OCI-M2 (cell line): ENCODE results near the gene FZD10.

ENCODE experiments used
- DNase-seq: peaks from one replicate; lab custom pipeline; 2025; ENCODE audit not compliant: unreplicated experiment; lab: John Stamatoyannopoulos, UW

The FZD10 gene

DNA sequence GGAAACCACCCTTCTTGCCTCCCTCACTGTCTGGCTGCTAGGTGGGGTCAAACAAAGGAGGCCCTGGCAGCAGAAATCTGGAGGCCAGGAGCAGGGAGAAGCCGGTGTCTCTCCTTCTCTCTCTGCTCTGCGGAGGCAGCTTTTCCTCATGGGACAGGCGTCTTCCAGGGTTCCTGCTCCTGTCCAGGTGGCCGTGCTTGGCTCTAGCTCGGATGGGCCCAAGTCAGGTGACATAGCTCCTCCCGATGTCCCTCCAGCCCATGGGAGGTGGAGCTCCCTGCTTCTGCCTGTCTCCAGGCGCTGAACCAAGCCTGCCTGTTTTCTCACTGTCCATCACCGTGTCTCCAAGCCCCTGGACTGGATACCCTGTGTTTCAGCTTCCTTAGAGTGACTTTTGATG, 30.5 kb upstream of the FZD10 start:
- no peak for DNase-seq

DNA sequence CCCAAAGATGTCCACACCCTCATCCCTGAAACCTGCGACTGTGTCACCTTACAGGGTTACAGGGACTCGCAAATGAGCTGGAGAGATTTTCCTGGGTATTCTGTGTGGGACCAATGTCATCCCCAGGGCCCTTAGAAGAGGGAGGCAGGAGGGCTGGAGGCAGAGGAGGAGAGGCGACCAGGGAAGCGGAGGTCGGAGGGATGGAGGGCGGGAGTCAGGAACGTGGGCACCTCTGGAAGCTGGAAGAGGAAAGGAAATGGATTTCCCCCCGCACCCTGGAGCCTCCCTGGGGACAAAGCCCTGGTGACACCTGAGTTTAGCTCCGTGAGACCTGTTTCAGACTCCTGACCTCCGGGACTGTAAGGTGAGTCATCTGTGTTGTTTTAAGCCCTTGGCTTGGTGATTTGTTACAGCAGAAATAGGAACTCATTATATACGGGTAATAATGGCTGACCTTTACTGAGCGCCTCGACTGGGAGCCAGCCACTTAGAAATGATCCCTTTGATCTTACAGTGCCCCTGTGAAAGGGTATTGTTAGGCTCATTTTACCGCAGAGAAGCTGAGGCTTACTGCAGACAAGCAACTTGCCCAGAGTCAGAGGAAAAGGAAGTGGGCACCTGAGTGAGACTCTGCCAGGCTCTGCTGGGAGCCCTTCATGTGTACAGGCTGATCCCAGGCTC, 29.3 kb upstream of the FZD10 start:
- DNase-seq: no peak

DNA sequence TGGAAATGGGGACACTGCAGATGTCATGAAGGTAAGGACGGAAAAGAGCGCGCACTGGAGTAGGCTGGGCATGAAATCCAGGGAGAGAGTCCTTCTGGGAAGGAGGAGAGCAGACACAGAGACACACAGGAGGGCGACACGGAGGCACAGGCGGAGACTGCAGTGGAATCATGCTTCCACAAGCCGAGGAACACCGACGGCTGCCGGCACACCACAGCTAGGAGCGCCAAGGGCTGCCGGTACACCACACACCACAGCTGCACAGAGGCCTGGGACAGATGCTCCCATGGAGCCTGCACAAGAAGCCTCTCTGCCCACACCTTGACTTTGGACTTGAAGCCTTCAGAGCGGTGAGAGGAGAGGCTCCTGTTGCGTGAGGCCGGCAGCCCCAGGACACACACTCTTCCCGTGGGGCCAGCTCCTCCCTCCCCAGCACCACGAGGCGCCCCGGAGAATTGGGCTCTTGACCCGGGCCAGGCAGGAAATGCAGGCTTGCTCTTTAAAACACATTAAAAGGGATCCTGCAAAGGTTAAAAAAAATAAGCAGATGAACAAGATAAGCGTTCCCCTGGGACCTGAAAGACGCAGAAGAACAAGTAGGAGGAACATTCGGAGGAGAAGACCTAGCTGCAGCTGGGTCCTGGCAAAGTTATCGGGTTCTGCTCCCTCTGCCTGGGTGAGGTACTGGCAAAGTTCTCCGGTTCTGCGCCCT, 28.3 kb upstream of the FZD10 start:
- no peak for DNase-seq

DNA sequence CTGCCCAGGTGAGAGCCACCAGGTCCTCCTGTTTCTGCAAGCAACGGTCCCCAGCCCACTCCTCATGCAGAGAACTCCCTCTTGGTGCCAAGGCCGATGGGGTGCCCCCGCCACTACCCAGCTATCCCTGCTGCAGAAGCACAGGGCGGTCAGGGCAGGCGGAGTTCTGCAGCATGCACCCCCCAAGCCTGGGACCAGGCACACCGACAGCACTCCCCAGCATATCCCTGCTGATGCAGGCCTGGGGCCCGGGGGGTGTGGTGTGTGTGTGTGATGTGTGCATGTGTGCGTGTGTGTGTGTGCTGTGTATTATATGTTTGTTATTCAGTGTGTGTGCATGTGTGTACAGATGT, 27.7 kb upstream of the FZD10 start:
- no peak for DNase-seq

DNA sequence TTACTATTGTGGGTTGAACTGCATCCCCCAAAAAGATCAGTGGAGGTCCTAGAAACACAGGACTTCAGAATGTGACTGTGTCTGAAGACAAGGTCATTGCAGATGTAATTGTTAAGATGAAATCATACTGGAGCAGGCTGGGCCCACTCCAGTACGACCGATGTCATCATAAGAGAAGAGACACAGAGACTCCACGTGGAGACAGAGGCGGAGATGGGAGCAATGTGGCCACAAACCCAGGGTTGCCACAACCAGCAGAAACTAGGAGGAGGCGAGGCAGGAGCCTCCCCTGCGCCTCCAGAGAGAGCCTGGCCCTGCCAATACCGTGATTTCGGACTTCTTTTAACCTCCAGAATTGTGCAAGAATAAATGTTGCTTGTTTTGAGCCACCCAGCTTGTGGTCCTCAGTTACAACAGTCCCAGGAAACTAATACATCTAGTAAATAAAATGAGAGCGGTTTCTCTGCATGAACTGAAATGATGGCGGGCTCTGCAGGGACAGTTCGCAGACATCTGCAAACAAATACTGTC, 25.7 kb upstream of the FZD10 start:
- no peak for DNase-seq

DNA sequence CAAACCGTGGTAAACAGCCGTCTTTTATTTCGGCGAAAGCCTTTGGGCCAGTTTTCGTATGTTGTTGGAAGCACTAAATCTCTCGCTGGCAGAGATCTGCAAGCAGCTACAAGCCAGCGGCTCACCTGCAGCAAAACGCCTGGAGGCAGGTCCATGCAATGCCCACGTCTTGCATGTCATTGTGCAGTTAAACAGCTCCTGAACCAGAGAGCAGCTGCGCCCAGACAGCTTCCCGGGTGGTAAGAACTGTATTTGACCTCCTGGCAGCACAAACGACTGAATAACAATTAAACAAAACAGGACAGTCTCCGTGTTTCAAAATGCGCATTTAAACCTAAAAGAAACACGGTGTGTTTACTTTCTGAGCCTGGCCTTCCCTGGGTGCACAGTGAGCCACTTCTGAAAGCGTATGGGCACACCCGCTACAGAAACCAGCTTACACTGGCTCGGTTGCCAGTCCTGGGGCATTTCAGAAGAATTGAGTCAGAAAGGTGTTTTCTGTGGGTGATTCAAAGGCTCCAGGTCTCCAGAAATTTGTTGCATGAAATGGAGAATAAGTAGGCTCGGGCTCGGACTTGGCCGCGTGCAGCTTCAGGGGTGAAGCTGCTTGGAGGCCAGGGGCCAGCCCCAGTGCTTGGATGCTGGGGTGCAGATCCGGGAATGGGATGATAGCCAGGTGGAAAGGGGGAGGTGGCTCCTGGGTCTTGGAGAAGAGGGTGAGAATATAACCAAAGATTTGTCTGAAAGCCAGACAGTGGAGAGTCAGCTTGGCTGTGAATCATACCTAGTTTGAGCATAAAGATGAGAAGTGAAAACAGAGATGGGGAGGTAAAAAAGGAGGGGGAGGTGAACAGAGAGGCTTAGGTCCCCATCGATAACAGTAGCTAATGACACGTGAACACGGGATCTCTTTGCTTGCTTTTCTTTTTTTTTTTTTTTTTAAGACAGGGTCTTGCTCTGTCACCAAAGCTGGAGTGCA, 24.9 kb upstream of the FZD10 start:
- DNase-seq: no peak

DNA sequence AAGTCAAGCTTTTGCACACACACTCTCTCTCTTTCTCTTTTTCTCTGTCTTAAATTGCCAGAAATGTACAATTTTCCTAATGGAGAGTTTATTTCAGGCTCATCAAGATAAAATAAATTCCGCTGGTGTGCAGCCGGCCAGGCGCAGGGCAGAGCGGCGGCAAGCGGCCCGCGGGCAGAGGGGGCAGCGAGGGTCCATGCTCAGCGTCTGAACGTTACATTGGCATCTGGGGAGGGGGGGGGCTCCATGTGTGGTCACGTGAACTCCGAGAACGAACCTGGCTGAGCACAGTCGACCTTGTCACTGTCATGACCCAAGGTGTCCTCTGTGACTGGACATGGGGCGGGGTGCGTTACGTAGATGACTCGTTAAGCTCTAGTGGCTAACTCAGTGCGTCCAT, 23.8 kb upstream of the FZD10 start:
- no peak for DNase-seq

DNA sequence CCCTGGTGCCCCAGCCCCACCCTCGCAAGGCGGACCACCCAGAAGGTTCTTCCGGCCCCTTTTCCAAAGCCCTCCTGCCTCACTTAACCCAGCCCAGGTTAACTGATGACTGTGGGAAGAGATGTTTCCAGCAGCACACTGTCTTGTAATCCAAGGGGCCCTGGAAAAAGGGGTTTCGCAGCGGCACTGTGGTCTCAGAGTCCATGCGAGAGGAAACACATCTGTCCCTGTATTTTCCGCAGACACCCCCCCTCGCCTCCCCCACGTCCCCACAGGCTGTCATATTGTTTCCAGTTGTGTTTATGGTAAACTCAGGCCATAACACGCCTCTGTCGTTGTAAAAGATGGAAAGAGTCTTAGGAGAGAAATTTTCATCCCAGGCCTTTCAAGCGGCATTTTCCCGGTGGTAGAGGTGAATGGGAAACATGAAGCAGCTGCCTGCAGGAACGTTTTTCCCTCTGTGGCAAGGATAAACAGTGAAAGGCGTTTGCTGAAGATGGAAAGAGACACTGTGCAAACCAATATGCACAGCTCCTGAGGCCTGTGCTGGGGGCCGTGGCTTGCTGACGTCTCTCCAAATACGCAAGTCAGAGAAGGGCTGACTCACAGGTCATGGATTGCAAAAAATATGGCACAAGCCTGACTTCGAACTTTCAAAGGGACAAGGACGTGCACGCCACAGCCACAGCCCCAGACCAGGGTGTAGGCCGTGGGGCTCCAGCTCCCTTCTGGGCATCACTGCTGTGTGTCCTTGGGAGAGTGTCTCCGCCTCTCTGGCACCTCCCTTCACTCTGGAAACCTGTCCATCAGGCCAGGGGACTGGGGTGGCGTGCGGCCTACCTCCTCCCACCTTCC, 22.5 kb upstream of the FZD10 start:
- DNase-seq: no peak

DNA sequence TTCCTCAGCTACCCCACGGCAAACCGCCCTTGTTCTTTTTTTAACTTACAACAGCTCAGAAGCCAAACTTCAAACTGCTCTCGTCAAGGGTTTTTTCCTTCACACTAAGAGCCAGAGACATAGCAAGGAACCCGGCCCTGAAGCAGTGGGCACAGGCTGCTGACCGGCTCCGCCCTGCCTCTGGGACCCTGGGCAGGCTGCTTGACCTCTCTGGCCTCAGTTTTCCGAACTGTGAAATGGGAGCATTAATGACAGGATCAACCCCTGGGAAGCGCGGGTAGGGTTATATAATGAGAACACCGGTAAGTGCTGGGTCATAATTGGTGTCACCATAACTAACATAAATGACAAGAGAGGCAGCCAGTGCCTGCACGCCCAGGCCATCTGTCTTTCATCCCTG, 21.2 kb upstream of the FZD10 start:
- DNase-seq: no peak

DNA sequence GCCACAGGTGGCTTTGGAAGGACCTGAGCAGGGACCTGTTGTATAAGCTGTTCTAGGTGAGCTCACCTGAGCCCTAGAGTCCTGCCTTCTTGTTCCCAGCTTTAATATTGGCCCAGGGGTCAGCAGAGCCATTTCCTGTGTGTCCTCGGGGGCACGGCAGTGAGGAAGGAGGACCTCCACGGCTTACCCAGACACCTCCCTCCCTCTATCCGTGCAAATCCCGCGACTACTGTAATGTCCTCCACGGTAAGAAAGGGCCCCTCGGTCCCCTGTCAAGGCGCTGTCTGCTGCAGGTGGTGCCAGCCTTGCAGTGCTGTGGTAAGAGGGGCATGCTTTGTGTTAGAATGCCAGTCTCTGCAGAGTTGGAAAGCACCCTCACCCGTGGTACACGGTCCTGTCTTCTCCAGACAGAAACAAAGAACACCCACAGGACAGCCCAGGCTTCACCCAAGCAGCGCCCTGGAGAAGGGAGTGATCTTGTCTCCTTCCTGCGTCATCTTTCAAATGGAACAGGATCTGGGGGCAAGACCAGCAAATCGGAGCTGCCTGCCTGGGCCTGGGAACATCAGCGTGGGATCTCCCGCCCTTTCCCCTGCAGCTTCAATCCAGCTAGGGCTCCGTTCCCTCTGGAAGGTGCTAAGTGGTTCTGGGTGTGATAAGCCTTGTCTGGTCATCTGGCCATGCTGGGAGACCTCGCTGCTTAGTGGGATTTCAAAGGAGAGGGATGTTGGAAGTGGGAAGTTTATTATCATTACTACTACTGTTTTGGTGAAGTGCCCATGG, 20.2 kb upstream of the FZD10 start:
- DNase-seq: no peak

DNA sequence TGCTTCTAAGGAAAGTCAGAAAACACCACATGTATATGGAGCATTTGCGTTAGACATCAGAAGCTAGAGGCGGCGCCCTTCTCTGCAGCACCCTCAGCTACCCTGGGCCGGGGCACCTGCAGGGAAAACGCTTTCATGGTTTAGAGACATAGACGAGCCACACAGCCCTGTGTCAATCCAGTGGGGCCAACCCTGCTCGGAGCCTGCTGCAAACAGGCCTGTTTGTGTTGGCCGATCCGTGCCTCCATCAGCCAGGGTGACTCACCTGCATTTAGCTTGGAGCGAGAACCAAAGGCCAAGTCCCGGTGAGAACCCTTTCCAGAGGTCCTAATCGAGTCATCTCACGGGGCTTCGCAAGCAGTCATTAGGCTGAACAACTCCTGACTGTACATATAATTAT, 19.5 kb upstream of the FZD10 start:
- DNase-seq: no peak

DNA sequence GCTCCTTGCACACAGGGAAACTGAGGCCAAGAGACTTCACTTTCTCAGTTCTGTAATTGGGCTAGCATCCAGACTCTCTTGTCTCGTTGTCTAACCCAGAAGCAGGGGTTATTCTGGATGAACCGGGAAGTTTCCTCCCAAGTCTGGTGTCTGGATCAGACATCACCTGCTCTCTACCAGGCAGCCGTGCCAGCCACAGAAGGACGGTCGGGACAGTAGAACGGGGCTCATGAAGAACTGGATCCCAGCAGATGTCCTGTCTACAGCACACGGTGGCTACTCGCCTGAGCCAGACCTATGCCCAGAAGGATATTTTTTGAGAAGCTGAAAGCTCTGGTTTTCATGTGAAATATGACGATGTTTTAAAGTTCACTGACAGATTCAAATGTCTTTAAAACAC, 19.1 kb upstream of the FZD10 start:
- no peak for DNase-seq

DNA sequence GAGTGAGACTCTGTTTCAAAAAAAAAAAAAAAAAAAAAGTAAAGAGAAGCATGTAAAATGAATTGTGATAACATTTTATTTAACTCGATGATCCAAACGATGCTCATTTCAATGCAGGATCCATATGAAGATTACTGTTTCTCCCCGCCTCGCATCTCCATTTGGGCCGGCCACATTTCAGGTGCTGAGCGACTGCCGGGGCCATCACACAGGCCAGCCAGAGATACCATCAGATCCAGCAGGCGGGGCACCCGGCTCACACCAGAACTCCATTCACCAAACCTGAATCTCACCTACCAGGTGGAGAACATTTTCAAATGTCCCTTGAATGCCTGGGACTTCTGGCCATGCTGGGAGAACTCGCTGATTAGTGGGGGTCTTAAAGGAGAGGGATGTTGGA, 18.0 kb upstream of the FZD10 start:
- no peak for DNase-seq

DNA sequence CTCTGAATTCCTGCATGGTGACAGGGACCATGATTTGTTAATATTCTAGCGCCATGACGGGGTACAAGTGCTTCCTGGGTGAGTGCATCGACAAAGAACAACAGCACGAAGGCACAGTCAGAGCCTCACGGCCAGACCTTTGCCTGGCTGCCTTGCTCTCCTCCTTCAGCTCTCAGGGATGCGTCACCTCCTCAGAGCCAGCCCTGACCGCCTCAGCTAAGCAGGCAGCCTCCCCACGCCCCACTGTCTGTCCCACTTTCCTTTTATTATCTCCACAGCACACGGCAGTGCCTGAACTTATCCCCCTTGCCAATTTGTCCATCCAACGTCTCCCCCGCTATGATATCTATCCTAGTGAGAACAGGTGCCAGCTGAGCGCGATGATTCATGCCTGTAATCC, 16.5 kb upstream of the FZD10 start:
- DNase-seq: no peak

DNA sequence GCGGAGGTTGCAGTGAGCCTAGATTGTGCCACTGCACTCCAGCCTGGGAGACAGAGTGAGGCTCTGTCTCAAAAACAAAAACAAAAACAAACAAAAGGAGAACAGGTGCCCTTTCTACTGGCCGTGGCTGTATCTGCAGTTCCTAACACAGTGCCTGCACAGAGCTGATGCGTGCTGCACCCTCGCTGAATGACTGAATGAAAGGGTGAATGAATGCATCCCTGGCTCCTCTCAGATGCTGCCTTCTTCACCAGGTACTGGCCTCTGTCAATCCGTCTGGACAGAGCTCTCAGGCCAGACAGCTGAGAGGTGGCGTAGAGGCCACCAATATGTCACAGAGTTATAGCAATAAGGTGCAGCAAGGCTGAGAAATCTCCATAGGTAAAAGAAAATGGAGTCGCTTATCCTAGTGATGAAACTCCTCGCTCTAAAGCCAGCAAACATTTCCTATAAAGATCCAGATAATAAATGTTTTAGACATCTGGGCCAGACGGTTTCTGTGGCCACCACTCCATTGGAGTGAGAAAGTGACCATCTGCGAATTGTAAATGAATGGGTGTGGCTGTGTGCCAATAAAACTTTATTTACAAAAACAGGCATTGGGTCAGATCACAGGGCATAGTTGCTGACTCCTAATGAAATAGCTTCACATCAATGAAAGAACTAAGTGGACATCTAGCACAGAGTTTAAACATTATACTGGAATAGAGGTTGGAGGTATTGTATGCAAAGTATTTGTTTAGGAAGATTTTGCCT, 15.9 kb upstream of the FZD10 start:
- no peak for DNase-seq

DNA sequence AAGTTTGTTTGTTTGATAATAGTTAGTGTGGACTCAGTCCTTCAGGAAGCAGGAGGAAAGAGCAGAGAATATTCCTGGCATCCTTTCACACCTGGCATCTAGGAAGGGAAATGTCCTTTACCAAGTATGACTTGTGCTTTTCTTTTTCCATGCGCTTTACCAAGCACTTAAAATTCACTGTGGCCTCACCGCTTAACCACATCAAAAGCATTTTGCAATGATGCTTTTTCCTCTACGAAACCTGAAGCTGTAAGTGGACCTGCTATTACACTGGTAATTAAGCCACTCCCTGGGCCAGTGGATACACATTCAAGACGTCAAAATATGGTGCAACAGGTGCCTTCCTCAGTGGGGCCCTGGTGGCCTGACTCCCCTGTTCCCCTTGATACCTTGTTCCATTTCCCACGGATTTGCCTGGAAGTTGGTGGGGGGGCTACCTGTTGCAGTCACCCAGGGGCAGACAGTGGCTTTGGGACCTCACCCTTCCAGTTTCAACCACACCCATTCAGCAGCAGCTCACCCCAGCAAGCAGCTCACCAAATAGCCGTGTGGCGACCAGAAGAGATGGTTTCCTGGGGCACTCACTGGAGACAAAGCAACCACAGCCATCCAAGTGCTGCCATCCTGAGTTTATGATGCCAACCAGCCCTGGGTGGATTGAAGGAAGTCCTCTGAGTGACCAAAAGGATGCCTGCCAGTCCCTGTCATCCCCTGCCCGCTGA, 14.2 kb upstream of the FZD10 start:
- DNase-seq: no peak

DNA sequence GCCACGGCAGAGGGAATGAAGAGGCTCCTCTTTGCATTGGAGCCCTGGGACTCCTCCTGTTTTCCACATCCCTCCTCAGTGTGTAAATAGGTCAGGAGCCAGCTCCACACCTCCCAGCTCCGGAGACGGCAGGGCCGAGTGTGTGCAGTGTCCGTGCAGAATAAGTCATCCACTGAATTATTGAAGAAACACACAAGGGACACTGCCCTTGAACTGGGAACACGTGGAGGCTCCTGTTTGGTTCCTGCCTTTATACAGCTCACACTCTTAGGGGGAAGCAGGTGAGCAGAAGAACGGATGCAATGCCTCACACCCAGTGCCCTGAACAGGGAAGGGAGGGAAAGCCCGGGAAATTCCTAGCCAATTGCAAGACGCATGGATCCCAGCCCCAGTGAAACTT, 10.4 kb upstream of the FZD10 start:
- no peak for DNase-seq

DNA sequence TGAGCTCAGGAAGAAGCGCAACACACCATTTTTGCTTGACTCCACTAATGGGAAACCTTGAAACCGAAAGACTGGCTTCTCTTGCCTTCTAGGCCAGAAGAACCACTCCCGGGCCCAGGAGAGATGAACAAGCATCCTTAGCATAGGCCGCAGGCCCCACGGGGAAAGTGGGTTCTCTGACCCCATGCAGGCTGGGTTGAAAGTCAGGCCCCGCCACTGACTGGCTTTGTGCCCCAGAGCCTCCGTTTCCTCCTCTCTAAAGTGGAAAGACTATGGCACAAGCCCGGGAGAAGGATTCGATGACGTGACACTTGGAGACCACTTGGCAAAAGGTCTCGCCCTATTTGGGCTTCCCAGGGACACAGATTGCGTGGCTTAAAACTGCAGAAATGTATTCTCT, 9.9 kb upstream of the FZD10 start:
- DNase-seq: no peak

DNA sequence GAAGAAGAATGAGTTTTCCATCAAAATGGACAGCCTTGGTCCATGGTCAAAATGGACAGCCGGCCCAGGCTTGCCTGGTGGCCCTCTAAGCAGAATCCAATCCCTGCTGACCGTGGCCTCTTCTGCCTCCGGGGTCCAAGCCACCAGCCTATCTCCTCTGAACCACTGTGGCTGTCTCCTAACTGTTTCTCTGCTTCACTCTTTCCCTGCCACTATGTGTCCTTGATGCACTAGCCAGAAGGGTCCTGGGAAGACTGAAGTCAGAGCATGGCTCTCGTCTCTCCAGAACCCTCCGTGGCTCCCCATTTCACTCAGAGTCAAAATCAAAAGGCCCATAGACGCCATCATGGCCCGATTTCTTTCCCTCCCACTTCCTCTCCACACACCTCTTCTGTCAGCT, 8.5 kb upstream of the FZD10 start:
- no peak for DNase-seq
